Mucosa of descending colon (tissue), 3 donors: ENCODE data around the gene HSCB. TPM values are rescaled to one million over a fixed set of nuclear protein-coding genes. Genes with fewer than 3 reads are reported as not detected.

ENCODE experiments used
- ATAC-seq: fragments of 200-7000 bp; cut with Tn5 transposase; one replicate; pipeline ENCODE4 v1.9.1; 2020; ENCODE audit warnings: mild to moderate bottlenecking, moderate library complexity
- DNase-seq, 3 donors: peaks; one replicate each; pipeline ENCODE4 v3.0.0-alpha.2; 2020
- H3K36me3 ChIP-seq: fragments of 200-600 bp; one replicate; pipeline ENCODE4 v1.8.0; 2021; ENCODE audit warnings: low read depth, mild to moderate bottlenecking
- H3K4me1 ChIP-seq: fragments of 200-600 bp; one replicate; pipeline ENCODE4 v1.8.0; 2021; ENCODE audit warnings: low read depth, mild to moderate bottlenecking
- H3K4me3 ChIP-seq: fragments of 200-600 bp; one replicate; pipeline ENCODE4 v1.8.0; 2021; ENCODE audit warnings: mild to moderate bottlenecking
- H3K9me3 ChIP-seq: fragments of 200-600 bp; one replicate; pipeline ENCODE4 v1.8.0; 2021; ENCODE audit warnings: mild to moderate bottlenecking
- CTCF ChIP-seq: fragments of 200-600 bp; IDR thresholded peaks from one replicate; pipeline ENCODE4 v1.8.0; 2022; ENCODE audit warnings: antibody characterized with exemption, mild to moderate bottlenecking
- intact Hi-C, 2 donors: fragments of 100-400 bp; cut with DNase I in 1 of 2; cut with micrococcal nuclease in 1 of 2; formaldehyde crosslinking; loops; one replicate each; pipeline versions ENCODE4 v1.11.0 to v1.11.1; 2022; cut with DNase I, micrococcal nuclease
- total RNA-seq, 3 donors: library from RNA; stranded (reverse); fragmentation: NEBNext Ultra II Directional in 2 of 3; extraction: Animal tissue kit (Norgen Biotek cat#: 25700) in 2 of 3; gene quantifications; one replicate each; pipeline versions ENCODE4 v1.2.1 to v1.2.4, GENCODE V29; 2021 to 2023
- donor health status: DM: no; HTN: no; CAD: no; lungs with moderate emphysema.
- donor health status: DM: no; HTN: no; CAD: no.
- donor health status: DM: no; HTN: yes; CAD: no.

The HSCB gene
- total RNA-seq, 3 donors from 2014 or later: 11.6 to 15.5 (median 13.4) TPM

- no peak for ATAC-seq
- H3K4me3 ChIP-seq: no peak overlapping the region
- no peak for TF ChIP-seq CTCF
- DNase-seq: no peak
- no peaks in the 10 kb centered on the region for H3K4me1 ChIP-seq
- intact Hi-C loops: no loop called here
- no peaks in the 10 kb centered on the region for H3K36me3 ChIP-seq
- H3K9me3 ChIP-seq: no peaks in the 10 kb centered on the region
These were observed 27.0 kb downstream of the HSCB start for GRCh38 chr22:28768701-28769393.

- no peaks in the 10 kb centered on the region for H3K4me1 ChIP-seq
- no peaks in the 10 kb centered on the region for H3K9me3 ChIP-seq
- TF ChIP-seq CTCF: no peak
- no peak for ATAC-seq
- DNase-seq: no peak
- no peaks in the 10 kb centered on the region for H3K36me3 ChIP-seq
- intact Hi-C loops: no loop called here
- H3K4me3 ChIP-seq: no peak overlapping the region
These were observed 27.7 kb downstream of the HSCB start for GRCh38 chr22:28769394-28770085.

GRCh38 chr22:28771195-28771791 lies 29.5 kb downstream of the HSCB start:
- ATAC-seq (no peak), DNase-seq (no peak)
- TF ChIP-seq CTCF: no peak
- H3K4me3 ChIP-seq: no peak overlapping the region
- intact Hi-C loops: no loop called here
- H3K4me1 ChIP-seq: no peaks in the 10 kb centered on the region
- no peaks in the 10 kb centered on the region for H3K36me3 ChIP-seq
- no peaks in the 10 kb centered on the region for H3K9me3 ChIP-seq

GRCh38 chr22:28772633-28773460 lies 31.0 kb downstream of the HSCB start, which contains the start of gene CCDC117:
Gene CCDC117, plus strand, starts transcription at chr22:28772695. Its CDS starts 155 bp downstream, at chr22:28772850.
- Histone ChIP-seq H3K4me1 (no peaks in the 10 kb centered on the region), H3K4me3 (peak within 1 kb of the TSS; percentile 95), H3K36me3 (no peaks in the 10 kb centered on the region), H3K9me3 (no peaks in the 10 kb centered on the region)
- TF ChIP-seq CTCF: peak; percentile 27
- intact Hi-C loops: no loop called here
- ATAC-seq (peak; percentile 98), DNase-seq (peak; percentile 95 to 97 (median 96))

- Histone ChIP-seq H3K36me3 (no peaks in the 10 kb centered on the region), H3K4me3 (peak overlapping the region; percentile 95), H3K4me1 (no peaks in the 10 kb centered on the region), H3K9me3 (no peaks in the 10 kb centered on the region)
- intact Hi-C loops: no loop called here
- DNase-seq (no peak), ATAC-seq (peak; percentile 2)
- no peak for TF ChIP-seq CTCF
These were observed 31.6 kb downstream of the HSCB start for GRCh38 chr22:28773461-28773867.
